ENCODE measurements around the gene DNAJC1.

DNA sequence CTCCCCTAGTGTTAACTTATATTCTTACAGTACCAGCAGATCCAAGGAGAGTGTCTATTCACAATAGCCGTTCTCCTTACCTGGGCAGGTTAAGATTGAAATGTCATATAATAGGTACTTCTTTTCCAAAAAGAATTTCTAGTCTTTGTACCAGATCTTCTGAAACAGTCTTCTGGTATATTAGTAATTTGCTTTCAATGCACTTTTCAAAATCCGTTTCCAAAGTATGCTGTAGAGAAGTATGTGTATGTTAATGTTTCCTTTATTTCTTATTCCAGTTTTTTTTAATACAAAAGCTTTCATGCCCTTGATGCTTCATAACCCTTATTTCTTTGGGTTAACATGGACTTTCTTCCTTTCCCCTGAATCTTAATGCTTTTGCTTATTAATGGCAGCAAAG, 281.3 kb downstream of the DNAJC1 start:
- TF ChIP-seq, protein P1, sequence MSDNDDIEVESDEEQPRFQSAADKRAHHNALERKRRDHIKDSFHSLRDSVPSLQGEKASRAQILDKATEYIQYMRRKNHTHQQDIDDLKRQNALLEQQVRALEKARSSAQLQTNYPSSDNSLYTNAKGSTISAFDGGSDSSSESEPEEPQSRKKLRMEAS (IDR thresholded peaks at IDR 0.05; ENCODE audit: insufficient read depth, insufficient read length) = no peak
- no peak for TF ChIP-seq POLR2A (IDR thresholded peaks at IDR 0.05; ENCODE audit: low read depth, low read length)
- no peak for TF ChIP-seq JUN (IDR thresholded peaks at IDR 0.05; ENCODE audit: borderline replicate concordance, insufficient read depth, insufficient read length, low read depth)
- no peak for TF ChIP-seq POLR2AphosphoS5 (IDR thresholded peaks at IDR 0.05; ENCODE audit: insufficient read depth, low read depth, low read length)
- no peak for TF ChIP-seq MYC (IDR thresholded peaks at IDR 0.05; ENCODE audit: low read depth, low read length)
- TF ChIP-seq EZH2 (IDR thresholded peaks at IDR 0.05; ENCODE audit: borderline replicate concordance, low read depth, low read length, severe bottlenecking) = no peak
- TF ChIP-seq, protein P2, sequence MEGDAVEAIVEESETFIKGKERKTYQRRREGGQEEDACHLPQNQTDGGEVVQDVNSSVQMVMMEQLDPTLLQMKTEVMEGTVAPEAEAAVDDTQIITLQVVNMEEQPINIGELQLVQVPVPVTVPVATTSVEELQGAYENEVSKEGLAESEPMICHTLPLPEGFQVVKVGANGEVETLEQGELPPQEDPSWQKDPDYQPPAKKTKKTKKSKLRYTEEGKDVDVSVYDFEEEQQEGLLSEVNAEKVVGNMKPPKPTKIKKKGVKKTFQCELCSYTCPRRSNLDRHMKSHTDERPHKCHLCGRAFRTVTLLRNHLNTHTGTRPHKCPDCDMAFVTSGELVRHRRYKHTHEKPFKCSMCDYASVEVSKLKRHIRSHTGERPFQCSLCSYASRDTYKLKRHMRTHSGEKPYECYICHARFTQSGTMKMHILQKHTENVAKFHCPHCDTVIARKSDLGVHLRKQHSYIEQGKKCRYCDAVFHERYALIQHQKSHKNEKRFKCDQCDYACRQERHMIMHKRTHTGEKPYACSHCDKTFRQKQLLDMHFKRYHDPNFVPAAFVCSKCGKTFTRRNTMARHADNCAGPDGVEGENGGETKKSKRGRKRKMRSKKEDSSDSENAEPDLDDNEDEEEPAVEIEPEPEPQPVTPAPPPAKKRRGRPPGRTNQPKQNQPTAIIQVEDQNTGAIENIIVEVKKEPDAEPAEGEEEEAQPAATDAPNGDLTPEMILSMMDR (IDR thresholded peaks at IDR 0.05; ENCODE audit: extremely low read depth in 1 of 2, insufficient read depth in 1 of 2, low read depth in 1 of 2, low read length in 2 of 2) = no peak
- TF ChIP-seq FOS (IDR thresholded peaks at IDR 0.05; ENCODE audit: borderline replicate concordance, insufficient read depth, low read length) = no peak

Data from endothelial cell of umbilical vein (primary cell).